Measurements from ENCODE around the gene DOK5.

Gene DOK5

GRCh38 chr20:54559890-54560289, 84.5 kb downstream of the DOK5 start:
- no peak for DNase-seq (ENCODE audit: low read depth)

GRCh38 chr20:54560357-54560756, 85.0 kb downstream of the DOK5 start:
- no peak for DNase-seq (ENCODE audit: low read depth)

- DNase-seq (ENCODE audit: low read depth), result no peak
Observed at GRCh38 chr20:54565255-54565654, 89.9 kb downstream of the DOK5 start.

GRCh38 chr20:54566031-54566688, 90.8 kb downstream of the DOK5 start:
- DNase-seq (ENCODE audit: low read depth), result no peak

GRCh38 chr20:54570561-54570960, 95.2 kb downstream of the DOK5 start:
- no peak for DNase-seq (ENCODE audit: low read depth)

- no peak for DNase-seq (ENCODE audit: low read depth)
Observed at GRCh38 chr20:54572665-54573435, 97.5 kb downstream of the DOK5 start.

- no peak for DNase-seq (ENCODE audit: low read depth)
Observed at GRCh38 chr20:54573838-54574237, 98.4 kb downstream of the DOK5 start.

GRCh38 chr20:54576518-54576917, 101.1 kb downstream of the DOK5 start:
- DNase-seq (ENCODE audit: low read depth), result no peak

- DNase-seq (ENCODE audit: low read depth), result no peak
Observed at GRCh38 chr20:54577637-54578036, 102.2 kb downstream of the DOK5 start.

- no peak for DNase-seq (ENCODE audit: low read depth)
Observed at GRCh38 chr20:54585217-54585616, 109.8 kb downstream of the DOK5 start.

GRCh38 chr20:54587408-54587807, 112.0 kb downstream of the DOK5 start:
- DNase-seq (ENCODE audit: low read depth), result no peak

- DNase-seq (ENCODE audit: low read depth), result no peak
Observed at GRCh38 chr20:54589402-54590030, 114.1 kb downstream of the DOK5 start.

GRCh38 chr20:54590856-54591255, 115.5 kb downstream of the DOK5 start:
- DNase-seq (ENCODE audit: low read depth), result no peak

GRCh38 chr20:54596651-54597050, 121.3 kb downstream of the DOK5 start:
- DNase-seq (ENCODE audit: low read depth), result no peak

- DNase-seq (ENCODE audit: low read depth), result no peak
Observed at GRCh38 chr20:54598352-54598751, 123.0 kb downstream of the DOK5 start.

- DNase-seq (ENCODE audit: low read depth), result no peak
Observed at GRCh38 chr20:54600634-54601033, 125.2 kb downstream of the DOK5 start.

- no peak for DNase-seq (ENCODE audit: low read depth)
Observed at GRCh38 chr20:54601831-54602515, 126.6 kb downstream of the DOK5 start.

- DNase-seq (ENCODE audit: low read depth), result no peak
Observed at GRCh38 chr20:54605319-54605718, 129.9 kb downstream of the DOK5 start.

GRCh38 chr20:54606380-54606779, 131.0 kb downstream of the DOK5 start:
- DNase-seq (ENCODE audit: low read depth), result no peak

GRCh38 chr20:54608039-54608745, 132.8 kb downstream of the DOK5 start:
- no peak for DNase-seq (ENCODE audit: low read depth)

- no peak for DNase-seq (ENCODE audit: low read depth)
Observed at GRCh38 chr20:54608943-54609342, 133.6 kb downstream of the DOK5 start.
